ENCODE results near the gene CHST14. TPM values are rescaled to one million over a fixed set of nuclear protein-coding genes. Genes with fewer than 3 reads are reported as not detected.

Gene CHST14
- total and polyA plus RNA-seq, 4 donors, result 9.8 to 20.0 (median 12.0) TPM

- no peak overlapping the region for H3K27ac ChIP-seq (ENCODE audit: low read depth in 1 of 2, low read length in 1 of 2)
- peaks cover 0 to 23% (median 6%) of the 10 kb centered on the region in 5 donors for H3K4me1 ChIP-seq (ENCODE audit: control insufficient read depth in 5 of 5, insufficient read depth in 5 of 5, low read length in 5 of 5)
- peak overlapping the region; percentile 49 to 54 for H3K9ac ChIP-seq (ENCODE audit: insufficient read depth in 1 of 2, low read length in 2 of 2)
- H3K36me3 ChIP-seq (ENCODE audit: control insufficient read depth in 4 of 4, insufficient read depth in 4 of 4, low read length in 4 of 4), result peaks cover 0 to 2% (median under 1%) of the 10 kb centered on the region in 4 donors
- no peak overlapping the region for H3K4me3 ChIP-seq
- H3K9me3 ChIP-seq (ENCODE audit: control insufficient read depth in 4 of 4, insufficient read depth in 3 of 4, low read length in 3 of 4), result no peaks in the 10 kb centered on the region
- ATAC-seq (ENCODE audit: insufficient read depth, low FRiP score), result no peak
- no peak for DNase-seq
- no peak for TF ChIP-seq CTCF (IDR thresholded peaks at IDR 0.05; ENCODE audit: control extremely low read depth, extremely low read depth)
- WGBS, 2 donors, result 68 to 72% methylated on average over 9 of the region's 9 CpGs
- no peaks in the 10 kb centered on the region for H3K27me3 ChIP-seq (ENCODE audit: control insufficient read depth in 3 of 3, insufficient read depth in 3 of 3, low read length in 2 of 3)
These were observed 1.5 kb downstream of the CHST14 start for GRCh38 chr15:40472171-40472727.

- ATAC-seq (ENCODE audit: insufficient read depth, low FRiP score) (no peak), DNase-seq (no peak)
- Histone ChIP-seq H3K27me3 (ENCODE audit: control insufficient read depth in 3 of 3, insufficient read depth in 3 of 3, low read length in 2 of 3) (no peaks in the 10 kb centered on the region), H3K27ac (ENCODE audit: low read depth in 1 of 2, low read length in 1 of 2) (no peak overlapping the region), H3K9me3 (ENCODE audit: control insufficient read depth in 4 of 4, insufficient read depth in 3 of 4, low read length in 3 of 4) (no peaks in the 10 kb centered on the region), H3K4me1 (ENCODE audit: control insufficient read depth in 5 of 5, insufficient read depth in 5 of 5, low read length in 5 of 5) (peaks cover 0 to 23% (median 6%) of the 10 kb centered on the region in 5 donors), H3K36me3 (ENCODE audit: control insufficient read depth in 4 of 4, insufficient read depth in 4 of 4, low read length in 4 of 4) (no peaks in the 10 kb centered on the region), H3K9ac (ENCODE audit: insufficient read depth in 1 of 2, low read length in 2 of 2) (no peak overlapping the region), H3K4me3 (no peak overlapping the region)
- TF ChIP-seq CTCF (IDR thresholded peaks at IDR 0.05; ENCODE audit: control extremely low read depth, extremely low read depth), result no peak
- WGBS, 2 donors, result 83 to 84% methylated on average over 8 of the region's 8 CpGs
These were observed 3.8 kb downstream of the CHST14 start for GRCh38 chr15:40474581-40474980.

GRCh38 chr15:40477642-40478327, 7.0 kb downstream of the CHST14 start:
- peaks cover 0 to 3% (median 0%) of the 10 kb centered on the region in 5 donors for H3K4me1 ChIP-seq (ENCODE audit: control insufficient read depth in 5 of 5, insufficient read depth in 5 of 5, low read length in 5 of 5)
- ATAC-seq (ENCODE audit: insufficient read depth, low FRiP score) (no peak), DNase-seq (peak in 1 of 3 donors; percentile 9)
- H3K36me3 ChIP-seq (ENCODE audit: control insufficient read depth in 4 of 4, insufficient read depth in 4 of 4, low read length in 4 of 4), result no peaks in the 10 kb centered on the region
- no peak overlapping the region for H3K27ac ChIP-seq (ENCODE audit: low read depth in 1 of 2, low read length in 1 of 2)
- H3K9me3 ChIP-seq (ENCODE audit: control insufficient read depth in 4 of 4, insufficient read depth in 3 of 4, low read length in 3 of 4), result no peaks in the 10 kb centered on the region
- H3K9ac ChIP-seq (ENCODE audit: insufficient read depth in 1 of 2, low read length in 2 of 2), result no peak overlapping the region
- H3K27me3 ChIP-seq (ENCODE audit: control insufficient read depth in 3 of 3, insufficient read depth in 3 of 3, low read length in 2 of 3), result no peaks in the 10 kb centered on the region
- no peak for TF ChIP-seq CTCF (IDR thresholded peaks at IDR 0.05; ENCODE audit: control extremely low read depth, extremely low read depth)
- WGBS, 2 donors, result 50 to 68% methylated on average over 5 of the region's 5 CpGs
- no peak overlapping the region for H3K4me3 ChIP-seq

All from lung (tissue), 12 donors.